Esophagus muscularis mucosa (tissue), 4 donors: ENCODE data around the gene XXYLT1. TPM values are rescaled to one million over a fixed set of nuclear protein-coding genes. Genes with fewer than 3 reads are reported as not detected.

Source experiments
- DNase-seq: peaks from one replicate; pipeline ENCODE4 v3.0.0-alpha.2; 2017; ENCODE audit errors: extremely low spot score
- H3K27ac ChIP-seq, 4 donors: fragments of 200-600 bp; sonication (generic); replicated peaks in 1 of 4; 1 replicate in 3 of 4; 2 replicates in 1 of 4; pipeline ENCODE4 v1.5.1; 2016 to 2019; ENCODE audit warnings: mild to moderate bottlenecking in 1 of 4
- H3K27me3 ChIP-seq, 4 donors: fragments of 200-600 bp; sonication (generic); one replicate each; pipeline versions ENCODE4 v1.5.1 to v1.6.0; 2016 to 2019
- H3K36me3 ChIP-seq, 4 donors: fragments of 200-600 bp; sonication (generic); one replicate each; pipeline ENCODE4 v1.5.1; 2016 to 2019
- H3K4me1 ChIP-seq, 4 donors: fragments of 200-600 bp; sonication (generic); one replicate each; pipeline ENCODE4 v1.5.1; 2016 to 2019
- H3K4me3 ChIP-seq, 4 donors: fragments of 200-600 bp; sonication (generic); 1 replicate in 2 of 4; 2 replicates in 2 of 4; pipeline ENCODE4 v1.5.1; 2016 to 2019; ENCODE audit warnings: mild to moderate bottlenecking in 4 of 4, moderate library complexity in 1 of 4
- H3K9me3 ChIP-seq, 4 donors: fragments of 200-600 bp; sonication (generic); 1 replicate in 3 of 4; 2 replicates in 1 of 4; pipeline ENCODE4 v1.5.1; 2016 to 2019
- EP300 ChIP-seq: sonication (generic); formaldehyde crosslinking; IDR thresholded peaks from one replicate; pipeline ENCODE4 v1.6.1; 2017; ENCODE audit warnings: antibody characterized with exemption
- POLR2A ChIP-seq: fragments of 450-650 bp; IDR thresholded peaks from one replicate; pipeline ENCODE4 v1.6.1; 2017; ENCODE audit warnings: antibody characterized with exemption, moderate library complexity, mild to moderate bottlenecking, low read depth
- POLR2AphosphoS5 ChIP-seq, 2 donors: sonication (generic); formaldehyde crosslinking; IDR thresholded peaks; one replicate each; pipeline ENCODE4 v1.6.1; 2017; ENCODE audit warnings: antibody characterized with exemption in 2 of 2
- WGBS: methylation state at CpG from one replicate; pipeline ENCODE4 v1.1.5; 2018; 5-methylcytosine and 5-hydroxymethylcytosine counted together
- intact Hi-C: fragments of 100-400 bp; cut with DNase I; formaldehyde crosslinking; loops from one replicate; pipeline ENCODE4 v1.15.1; 2023
- total RNA-seq, 4 donors: library from RNA; depleted of rRNA; stranded (reverse); fragments of >200 nt; gene quantifications; one replicate each; pipeline versions ENCODE4 v1.1.0 to v1.2.1, GENCODE V29; 2016
- TF ChIP-seq, protein P1 (sequence below), 3 experiments: fragments of 200-600 bp in 2 of 3; fragments of 450-650 bp in 1 of 3; sonication (generic) in 2 of 3; IDR thresholded peaks; one replicate each; pipeline ENCODE4 v1.5.1; 2017 to 2019; ENCODE audit warnings: antibody characterized with exemption in 3 of 3, mild to moderate bottlenecking in 2 of 3, moderate library complexity in 1 of 3

Gene XXYLT1
- total RNA-seq, 4 donors from 2014 or later, result 8.8 to 18.5 (median 13.9) TPM

DNA sequence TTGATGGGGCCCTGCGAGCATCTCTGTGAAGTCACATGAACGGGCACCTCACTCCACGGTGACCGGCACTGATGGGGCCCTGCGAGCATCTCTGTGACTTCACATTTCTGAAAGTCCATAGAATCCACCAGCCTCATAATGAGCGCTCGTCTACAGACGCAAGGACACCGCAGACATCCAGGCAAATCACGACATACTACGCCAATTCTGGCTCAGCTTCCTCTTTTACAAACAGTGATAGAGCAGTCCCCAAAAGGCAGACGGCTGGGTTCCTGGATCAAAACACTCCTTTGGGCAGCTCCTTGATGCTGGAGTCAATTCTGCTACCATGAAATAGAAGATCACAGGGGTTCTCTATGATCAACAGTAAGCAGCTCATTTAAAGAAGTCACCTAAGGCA is 125.4 kb downstream of the XXYLT1 start:
- WGBS, result 92% methylated on average over 9 of the region's 12 CpGs
- H3K27ac ChIP-seq, result no peak overlapping the region
- intact Hi-C loops, result no loop called here

DNA sequence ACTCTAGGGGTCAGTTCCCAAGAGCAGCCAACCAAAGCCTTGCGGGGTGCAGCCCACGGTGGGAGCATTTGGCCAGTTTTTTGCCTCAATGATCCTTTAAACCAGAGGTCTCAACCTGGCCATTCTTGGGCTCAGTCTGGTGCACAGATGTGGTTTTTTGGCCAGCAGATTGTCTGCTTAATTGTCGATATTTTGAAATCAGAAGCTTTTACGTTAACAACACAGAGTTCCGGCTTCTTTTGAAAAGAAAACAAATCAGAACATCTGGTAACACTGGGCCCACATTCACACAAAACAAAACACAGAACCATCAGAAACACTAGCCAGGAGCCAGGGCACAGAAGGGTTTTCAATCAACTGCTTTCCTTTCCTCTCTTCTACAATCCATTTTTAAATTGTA is 127.7 kb downstream of the XXYLT1 start:
- no peak overlapping the region for H3K27ac ChIP-seq
- no peak overlapping the region for H3K4me3 ChIP-seq
- peaks cover 0 to 8% (median 6%) of the 10 kb centered on the region in 4 donors for H3K4me1 ChIP-seq
- DNase-seq, result no peak
- peaks cover 0 to 8% (median 0%) of the 10 kb centered on the region in 4 donors for H3K9me3 ChIP-seq
- WGBS, result 89% methylated on average over 5 of the region's 5 CpGs
- intact Hi-C loops, result no loop called here
- no peaks in the 10 kb centered on the region for H3K36me3 ChIP-seq
- H3K27me3 ChIP-seq, result no peaks in the 10 kb centered on the region
- TF ChIP-seq POLR2AphosphoS5 (IDR thresholded peaks at IDR 0.05) (no peak), POLR2A (no peak), EP300 (no peak)
- TF ChIP-seq, protein P1, sequence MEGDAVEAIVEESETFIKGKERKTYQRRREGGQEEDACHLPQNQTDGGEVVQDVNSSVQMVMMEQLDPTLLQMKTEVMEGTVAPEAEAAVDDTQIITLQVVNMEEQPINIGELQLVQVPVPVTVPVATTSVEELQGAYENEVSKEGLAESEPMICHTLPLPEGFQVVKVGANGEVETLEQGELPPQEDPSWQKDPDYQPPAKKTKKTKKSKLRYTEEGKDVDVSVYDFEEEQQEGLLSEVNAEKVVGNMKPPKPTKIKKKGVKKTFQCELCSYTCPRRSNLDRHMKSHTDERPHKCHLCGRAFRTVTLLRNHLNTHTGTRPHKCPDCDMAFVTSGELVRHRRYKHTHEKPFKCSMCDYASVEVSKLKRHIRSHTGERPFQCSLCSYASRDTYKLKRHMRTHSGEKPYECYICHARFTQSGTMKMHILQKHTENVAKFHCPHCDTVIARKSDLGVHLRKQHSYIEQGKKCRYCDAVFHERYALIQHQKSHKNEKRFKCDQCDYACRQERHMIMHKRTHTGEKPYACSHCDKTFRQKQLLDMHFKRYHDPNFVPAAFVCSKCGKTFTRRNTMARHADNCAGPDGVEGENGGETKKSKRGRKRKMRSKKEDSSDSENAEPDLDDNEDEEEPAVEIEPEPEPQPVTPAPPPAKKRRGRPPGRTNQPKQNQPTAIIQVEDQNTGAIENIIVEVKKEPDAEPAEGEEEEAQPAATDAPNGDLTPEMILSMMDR (IDR thresholded peaks at IDR 0.05), result no peak

More for the DNA sequence above, 125.4 kb downstream of the XXYLT1 start:
- no peak overlapping the region for H3K4me3 ChIP-seq
- H3K9me3 ChIP-seq, result peaks cover 0 to 5% (median 0%) of the 10 kb centered on the region in 4 donors
- no peaks in the 10 kb centered on the region for H3K36me3 ChIP-seq
- no peaks in the 10 kb centered on the region for H3K27me3 ChIP-seq
- H3K4me1 ChIP-seq, result peaks cover 14 to 25% (median 22%) of the 10 kb centered on the region in 4 donors
- no peak for DNase-seq
- TF ChIP-seq EP300, result no peak
- no peak for TF ChIP-seq POLR2A
- TF ChIP-seq, protein P1 (IDR thresholded peaks at IDR 0.05), result no peak
- no peak for TF ChIP-seq POLR2AphosphoS5 (IDR thresholded peaks at IDR 0.05)

DNA sequence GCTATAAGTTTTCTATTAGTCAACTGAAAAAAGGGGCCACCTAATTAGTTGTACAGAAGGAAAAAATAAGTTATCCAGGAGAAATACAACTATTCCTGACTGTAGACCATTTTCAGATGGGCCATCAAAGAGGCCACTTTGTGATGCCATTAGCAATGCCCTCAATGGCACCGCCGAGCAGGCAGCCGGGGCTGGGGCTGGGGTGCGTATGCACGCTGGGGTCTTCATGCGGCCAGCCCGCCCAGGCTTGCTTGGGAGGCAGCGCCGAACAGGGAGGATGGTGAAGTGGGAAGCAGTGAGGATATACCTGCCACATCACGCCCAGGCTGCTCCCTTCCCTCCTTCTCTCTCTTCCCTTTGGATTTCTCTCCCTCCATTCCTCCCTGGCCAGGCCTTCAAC is 128.4 kb downstream of the XXYLT1 start:
- Histone ChIP-seq H3K9me3 (peaks cover 0 to 8% (median 0%) of the 10 kb centered on the region in 4 donors), H3K27me3 (no peaks in the 10 kb centered on the region), H3K4me3 (no peak overlapping the region), H3K4me1 (peaks cover 0 to 8% (median 0%) of the 10 kb centered on the region in 4 donors), H3K27ac (no peak overlapping the region), H3K36me3 (no peaks in the 10 kb centered on the region)
- DNase-seq, result no peak
- TF ChIP-seq POLR2A, result no peak
- TF ChIP-seq POLR2AphosphoS5 (IDR thresholded peaks at IDR 0.05), result no peak
- no peak for TF ChIP-seq EP300
- TF ChIP-seq, protein P1 (IDR thresholded peaks at IDR 0.05), result no peak
- WGBS, result 96% methylated on average over 10 of the region's 10 CpGs
- intact Hi-C loops, result no loop called here

DNA sequence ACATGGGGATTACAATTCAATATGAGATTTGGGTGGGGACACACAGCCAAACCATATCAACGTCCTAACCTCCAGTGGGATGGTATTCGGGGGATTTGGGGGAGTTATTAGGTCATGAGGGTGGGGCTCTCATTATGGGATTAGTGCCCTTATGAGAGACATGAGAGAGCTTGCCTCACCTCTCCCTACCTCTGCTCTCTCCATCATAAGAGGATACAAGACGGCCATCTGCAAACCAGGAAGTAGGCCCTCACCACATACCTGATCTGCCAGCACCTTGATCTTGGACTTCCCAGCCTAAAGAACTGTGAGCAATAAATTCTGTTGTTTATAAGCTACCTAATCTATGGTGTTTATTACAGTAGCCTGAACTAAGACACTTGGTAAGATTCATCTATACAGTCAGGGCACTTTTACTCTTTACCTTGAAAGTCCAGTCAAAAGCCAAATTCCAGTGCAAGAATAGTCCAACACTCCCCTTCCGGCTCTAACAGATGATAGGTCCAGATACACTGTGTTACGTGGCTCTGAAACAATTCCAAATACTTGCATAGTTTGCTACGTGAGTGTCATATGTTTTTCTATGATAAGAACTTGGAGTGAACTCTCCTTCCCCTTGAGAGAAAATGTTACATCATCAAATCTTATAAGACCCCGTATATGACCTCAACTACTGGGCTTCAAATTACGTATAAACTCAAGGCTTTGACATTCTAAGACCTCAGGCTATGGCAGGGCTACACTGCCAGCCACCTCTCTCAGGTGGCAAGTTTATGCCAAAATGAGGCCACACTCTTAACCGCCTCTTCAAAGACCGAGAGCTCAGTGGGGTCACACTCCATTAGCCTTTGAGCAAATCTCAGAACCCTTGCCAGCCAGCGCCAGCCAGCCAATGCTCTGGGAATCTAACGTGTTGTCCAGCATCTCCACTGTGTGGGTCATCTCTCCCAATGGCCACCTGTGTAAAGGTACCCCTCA is 129.9 kb downstream of the XXYLT1 start:
- no peaks in the 10 kb centered on the region for H3K36me3 ChIP-seq
- no peaks in the 10 kb centered on the region for H3K27me3 ChIP-seq
- TF ChIP-seq POLR2A, result no peak
- TF ChIP-seq, protein P1 (IDR thresholded peaks at IDR 0.05), result no peak
- TF ChIP-seq POLR2AphosphoS5 (IDR thresholded peaks at IDR 0.05), result no peak
- TF ChIP-seq EP300, result no peak
- WGBS, result 90% methylated on average over 11 of the region's 12 CpGs
- H3K4me1 ChIP-seq, result peaks cover 0 to under 1% (median 0%) of the 10 kb centered on the region in 4 donors
- H3K27ac ChIP-seq, result no peak overlapping the region
- DNase-seq, result no peak
- no peak overlapping the region for H3K4me3 ChIP-seq
- H3K9me3 ChIP-seq, result peaks cover 0 to 8% (median 0%) of the 10 kb centered on the region in 4 donors
- intact Hi-C loops, result no loop called here
